Ectodermal cell (in vitro differentiated cells): ENCODE results near the gene ELMOD1.

Source experiments
- H3K27ac ChIP-seq: 2 replicates; pipeline ENCODE4 v1.7.0; 2013; ENCODE audit warnings: mild to moderate bottlenecking, low read depth, low read length; ENCODE audit not compliant: insufficient read depth, poor library complexity, severe bottlenecking
- H3K27me3 ChIP-seq: 2 replicates; pipeline ENCODE4 v1.7.0; 2013; ENCODE audit warnings: mild to moderate bottlenecking, low read length; ENCODE audit not compliant: insufficient read depth, control insufficient read depth, poor library complexity, severe bottlenecking
- H3K36me3 ChIP-seq: one replicate; pipeline ENCODE4 v1.7.0; 2013; ENCODE audit warnings: low read length; ENCODE audit not compliant: control insufficient read depth, insufficient read depth
- H3K4me1 ChIP-seq: one replicate; pipeline ENCODE4 v1.7.0; 2013; ENCODE audit warnings: low read length; ENCODE audit not compliant: control insufficient read depth, insufficient read depth
- H3K4me3 ChIP-seq: 2 replicates; pipeline ENCODE4 v1.7.0; 2013; ENCODE audit warnings: low read depth, low read length, control low read depth; ENCODE audit not compliant: insufficient read depth
- H3K9me3 ChIP-seq: 2 replicates; pipeline ENCODE4 v1.7.0; 2013; ENCODE audit warnings: mild to moderate bottlenecking, low read length, moderate library complexity; ENCODE audit not compliant: control insufficient read depth
- WGBS, 2 experiments: methylation state at CpG; one replicate each; pipeline ENCODE4 v1.1.7; 2013; ENCODE audit warnings: missing lambda C conversion rate in 2 of 2; 5-methylcytosine and 5-hydroxymethylcytosine counted together

ELMOD1 gene

GRCh38 chr11:107666911-107667613 lies 76.1 kb downstream of the ELMOD1 start:
- Histone ChIP-seq H3K4me3 (no peak overlapping the region), H3K36me3 (no peaks in the 10 kb centered on the region), H3K27ac (no peak overlapping the region), H3K4me1 (peaks cover 7% of the 10 kb centered on the region), H3K27me3 (no peaks in the 10 kb centered on the region), H3K9me3 (no peaks in the 10 kb centered on the region)
- WGBS, 2 experiments = 62 to 72% methylated on average over 7 to 8 of the region's 8 CpGs

DNA sequence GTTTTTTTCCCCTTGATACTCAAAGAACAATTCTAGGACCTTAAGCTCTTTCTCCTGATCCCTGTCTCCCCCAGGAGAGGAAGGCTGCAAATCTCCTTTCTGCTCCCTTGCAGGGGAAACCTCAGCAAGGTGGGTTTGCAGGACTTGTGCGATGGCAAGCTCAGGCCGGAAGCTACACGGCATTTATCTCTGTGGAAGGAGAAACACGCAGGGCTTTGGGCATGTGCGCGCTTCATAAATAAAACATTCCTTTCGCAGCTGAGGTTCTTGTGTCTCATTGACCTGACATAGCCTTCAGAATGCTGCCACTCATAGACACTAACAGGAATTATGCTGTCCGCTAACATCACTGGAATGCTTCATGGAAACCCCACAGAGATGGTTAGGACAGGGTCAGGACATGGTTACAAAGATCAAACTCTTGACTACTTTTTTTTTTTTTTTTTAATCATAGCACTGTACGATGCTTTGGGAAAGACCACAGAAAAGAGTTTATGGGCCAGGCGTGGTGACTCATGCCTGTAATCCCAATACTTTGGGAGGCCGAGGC lies 78.3 kb downstream of the ELMOD1 start:
- peaks cover 7% of the 10 kb centered on the region for H3K4me1 ChIP-seq
- H3K27ac ChIP-seq = peak overlapping the region; percentile 26
- H3K27me3 ChIP-seq = no peaks in the 10 kb centered on the region
- no peaks in the 10 kb centered on the region for H3K9me3 ChIP-seq
- no peaks in the 10 kb centered on the region for H3K36me3 ChIP-seq
- H3K4me3 ChIP-seq = no peak overlapping the region
- WGBS, 2 experiments = 90% methylated on average over 11 of the region's 11 CpGs

DNA sequence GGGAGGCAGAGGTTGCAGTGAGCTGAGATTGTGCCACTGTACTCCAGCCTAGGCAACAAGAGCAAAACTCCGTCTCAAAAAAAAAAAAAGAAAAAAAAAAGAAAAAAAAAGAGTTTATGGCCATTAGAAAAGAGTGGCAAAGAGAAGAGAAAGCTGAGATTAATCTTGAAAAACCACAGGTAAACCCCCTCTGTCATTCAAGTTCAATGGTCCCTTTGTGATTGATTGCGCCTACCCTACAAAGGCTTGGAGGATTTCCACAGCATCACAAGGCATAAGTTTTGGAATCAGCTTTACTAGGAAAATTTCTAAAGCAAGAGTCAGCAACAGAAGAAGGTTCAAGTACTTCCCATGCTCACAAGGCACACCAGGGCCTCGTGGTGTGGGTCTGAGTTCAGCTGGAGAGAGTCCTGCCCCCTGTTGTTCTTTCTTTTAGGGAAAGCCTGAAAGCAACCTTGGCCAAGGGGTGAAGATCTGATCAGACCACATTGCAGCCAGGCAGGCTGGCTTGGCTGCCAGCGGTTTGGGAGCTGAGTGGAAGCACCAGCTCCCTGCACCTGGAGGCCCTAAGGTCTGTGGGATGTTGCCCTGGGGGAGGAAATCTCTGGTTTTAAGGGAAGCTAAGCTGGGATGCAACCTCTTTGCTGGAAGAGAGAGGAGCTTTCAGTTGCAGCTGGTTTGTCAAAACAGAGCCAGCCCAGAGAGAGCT lies 79.1 kb downstream of the ELMOD1 start:
- no peaks in the 10 kb centered on the region for H3K9me3 ChIP-seq

GRCh38 chr11:107675902-107676301 lies 85.0 kb downstream of the ELMOD1 start:
- Histone ChIP-seq H3K27ac (no peak overlapping the region), H3K36me3 (no peaks in the 10 kb centered on the region), H3K9me3 (no peaks in the 10 kb centered on the region), H3K4me3 (no peak overlapping the region), H3K4me1 (no peaks in the 10 kb centered on the region), H3K27me3 (no peaks in the 10 kb centered on the region)
- 91 to 95% methylated on average over 2 of the region's 2 CpGs for WGBS, 2 experiments

More for the DNA sequence above, 79.1 kb downstream of the ELMOD1 start:
- H3K4me3 ChIP-seq = no peak overlapping the region
- peaks cover 7% of the 10 kb centered on the region for H3K4me1 ChIP-seq
- no peak overlapping the region for H3K27ac ChIP-seq
- 77 to 81% methylated on average over 4 of the region's 4 CpGs for WGBS, 2 experiments
- H3K36me3 ChIP-seq = no peaks in the 10 kb centered on the region
- H3K27me3 ChIP-seq = no peaks in the 10 kb centered on the region

- 87 to 88% methylated on average over 8 of the region's 8 CpGs for WGBS, 2 experiments
These were observed 85.5 kb downstream of the ELMOD1 start for GRCh38 chr11:107676336-107677057.

DNA sequence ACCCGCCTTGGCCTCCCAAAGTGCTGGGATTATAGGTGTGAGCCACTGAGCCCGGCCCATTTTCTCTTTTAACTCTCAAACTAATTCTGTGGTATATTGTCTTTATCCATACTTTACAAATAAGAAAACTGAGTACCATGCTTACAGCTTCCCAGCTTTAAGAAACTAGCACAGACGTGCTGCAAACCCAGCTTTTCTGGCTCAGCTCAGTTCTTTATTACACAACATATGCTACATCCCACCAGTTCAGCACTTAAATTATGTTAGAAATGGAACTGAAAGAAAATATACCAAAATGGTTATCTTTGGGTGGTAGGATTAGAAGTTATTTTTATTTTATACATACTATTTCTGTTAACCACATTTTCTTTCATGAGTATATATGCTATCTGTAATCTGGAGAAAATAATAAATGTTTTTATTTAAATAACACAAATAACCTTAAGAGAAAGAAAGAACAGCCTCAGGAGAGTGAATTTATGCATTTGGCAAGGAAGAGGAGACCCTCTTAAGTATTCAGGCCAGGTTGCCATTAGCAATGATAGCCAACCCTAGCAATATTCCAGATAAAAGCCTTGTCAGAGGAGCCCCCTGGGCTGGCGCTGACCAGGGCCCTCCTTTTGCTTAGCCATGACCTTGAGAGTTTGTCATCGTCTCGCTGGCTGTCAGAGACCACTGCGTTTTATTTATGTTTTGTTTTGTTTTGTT lies 87.1 kb downstream of the ELMOD1 start:
- WGBS, 2 experiments = 82 to 83% methylated on average over 6 to 7 of the region's 7 CpGs
- H3K27ac ChIP-seq = no peak overlapping the region
- no peaks in the 10 kb centered on the region for H3K4me1 ChIP-seq

More at GRCh38 chr11:107676336-107677057, 85.5 kb downstream of the ELMOD1 start:
- H3K36me3 ChIP-seq = no peaks in the 10 kb centered on the region
- no peak overlapping the region for H3K27ac ChIP-seq
- H3K27me3 ChIP-seq = no peaks in the 10 kb centered on the region
- H3K4me3 ChIP-seq = no peak overlapping the region
- no peaks in the 10 kb centered on the region for H3K9me3 ChIP-seq
- no peaks in the 10 kb centered on the region for H3K4me1 ChIP-seq

DNA sequence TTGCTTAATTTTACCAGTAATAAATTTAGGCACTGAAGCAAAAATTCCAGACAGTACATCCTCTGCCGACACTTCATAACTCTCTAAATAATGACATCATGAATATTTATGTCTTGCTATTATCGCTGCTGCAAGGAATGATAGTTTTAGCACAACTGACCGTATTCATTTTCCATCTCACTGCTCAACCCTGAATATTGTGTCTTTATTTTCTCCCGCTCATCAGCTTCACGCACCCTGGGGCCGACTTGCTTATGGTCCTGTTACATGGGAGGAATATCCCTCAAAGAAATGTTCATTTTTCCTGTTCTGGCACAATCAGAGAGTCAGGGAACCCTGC lies 87.7 kb downstream of the ELMOD1 start:
- Histone ChIP-seq H3K9me3 (no peaks in the 10 kb centered on the region), H3K4me1 (no peaks in the 10 kb centered on the region), H3K4me3 (no peak overlapping the region), H3K36me3 (no peaks in the 10 kb centered on the region), H3K27me3 (no peaks in the 10 kb centered on the region), H3K27ac (no peak overlapping the region)
- 83 to 86% methylated on average over 6 of the region's 6 CpGs for WGBS, 2 experiments

More for the DNA sequence above, 87.1 kb downstream of the ELMOD1 start:
- Histone ChIP-seq H3K9me3 (no peaks in the 10 kb centered on the region), H3K4me3 (no peak overlapping the region), H3K27me3 (no peaks in the 10 kb centered on the region), H3K36me3 (no peaks in the 10 kb centered on the region)

GRCh38 chr11:107679255-107680024 lies 88.5 kb downstream of the ELMOD1 start:
- 94 to 95% methylated on average over 4 of the region's 4 CpGs for WGBS, 2 experiments
- H3K36me3 ChIP-seq = no peaks in the 10 kb centered on the region
- no peak overlapping the region for H3K4me3 ChIP-seq
- H3K4me1 ChIP-seq = no peaks in the 10 kb centered on the region
- no peaks in the 10 kb centered on the region for H3K9me3 ChIP-seq
- H3K27ac ChIP-seq = no peak overlapping the region
- no peaks in the 10 kb centered on the region for H3K27me3 ChIP-seq

GRCh38 chr11:107682171-107682570 lies 91.2 kb downstream of the ELMOD1 start:
- no peaks in the 10 kb centered on the region for H3K27me3 ChIP-seq
- 90 to 96% methylated on average over 4 of the region's 4 CpGs for WGBS, 2 experiments
- no peaks in the 10 kb centered on the region for H3K9me3 ChIP-seq
- H3K4me1 ChIP-seq = no peaks in the 10 kb centered on the region
- no peak overlapping the region for H3K4me3 ChIP-seq
- H3K27ac ChIP-seq = no peak overlapping the region
- H3K36me3 ChIP-seq = no peaks in the 10 kb centered on the region
